PFSK-1 (cell line): ENCODE data around the gene GNG12.

Source experiments
- FOXP2 ChIP-seq: optimal IDR thresholded peaks from 2 replicates; pipeline ENCODE3; 2011; ENCODE audit warnings: borderline replicate concordance, control low read depth, inconsistent platforms; ENCODE audit not compliant: insufficient read depth; ENCODE audit errors: extremely low read length, extremely low read depth
- POLR2AphosphoS5 ChIP-seq: IDR thresholded peaks from 2 replicates; pipeline ENCODE4 v1.6.1; 2012; ENCODE audit warnings: low read depth, mild to moderate bottlenecking, control low read depth, low read length, moderate library complexity
- REST ChIP-seq, 2 experiments: IDR thresholded peaks; 2 replicates each; pipeline versions ENCODE4 v1.6.1 to v1.8.0; 2011 to 2012; ENCODE audit warnings: low read depth in 2 of 2, low read length in 2 of 2, control low read depth in 1 of 2, inconsistent platforms in 1 of 2, mild to moderate bottlenecking in 1 of 2, moderate library complexity in 1 of 2; ENCODE audit not compliant: insufficient read depth in 1 of 2
- SIN3A ChIP-seq: IDR thresholded peaks from 2 replicates; pipeline ENCODE4 v1.6.1; 2012; ENCODE audit warnings: mild to moderate bottlenecking, low read length, moderate library complexity, borderline replicate concordance; ENCODE audit not compliant: insufficient read depth
- TAF1 ChIP-seq: IDR thresholded peaks from 2 replicates; pipeline ENCODE4 v1.6.1; 2012; ENCODE audit warnings: low read length, control low read depth, borderline replicate concordance; ENCODE audit not compliant: insufficient read depth

Gene GNG12

GRCh38 chr1:67747671-67748546, 85.4 kb downstream of the GNG12 start:
- TF ChIP-seq POLR2AphosphoS5 (no peak), REST (IDR thresholded peaks at IDR 0.05; ENCODE audit: insufficient read depth in 1 of 2, low read depth in 2 of 2, low read length in 2 of 2) (no peak), SIN3A (no peak), TAF1 (no peak), FOXP2 (no peak)

DNA sequence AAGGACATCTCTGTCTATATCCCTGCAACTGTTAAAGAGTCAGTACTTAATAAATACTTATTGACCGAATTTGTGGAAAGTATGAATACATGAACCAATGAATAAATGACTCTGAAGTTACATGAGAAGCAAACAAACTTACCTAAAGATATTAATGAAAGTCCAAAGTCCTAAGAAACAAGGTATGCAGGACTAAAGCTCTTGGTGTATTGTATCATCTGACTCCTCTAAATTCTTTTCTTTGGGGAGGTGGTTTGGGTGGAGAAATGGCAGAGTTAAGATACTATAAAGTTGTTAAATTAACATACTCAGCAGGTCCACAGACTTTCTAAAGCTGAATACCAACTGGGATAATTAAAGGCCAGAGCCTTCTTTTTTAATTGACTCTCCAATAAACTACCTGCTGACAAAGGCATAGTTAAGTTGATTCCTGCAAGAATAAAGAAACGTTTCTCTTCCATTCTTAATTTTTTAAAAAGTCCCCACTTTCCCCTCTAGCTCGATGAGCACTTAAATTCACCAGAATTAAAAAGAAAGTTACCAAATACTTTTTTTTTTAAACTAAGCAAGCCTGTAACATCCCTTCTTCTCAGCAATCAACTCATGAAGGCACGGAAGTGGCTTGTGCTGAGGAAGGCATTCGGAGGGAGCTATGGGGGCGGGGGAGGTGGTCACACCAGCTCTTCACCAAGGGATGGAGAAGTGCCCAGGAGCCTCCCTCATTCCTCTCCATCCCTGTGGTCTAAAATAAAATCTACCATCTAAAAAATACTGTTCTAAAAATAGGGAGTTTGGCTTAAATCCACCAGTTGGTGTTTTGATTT, 87.2 kb downstream of the GNG12 start:
- TF ChIP-seq SIN3A (no peak), POLR2AphosphoS5 (no peak), TAF1 (no peak), REST (IDR thresholded peaks at IDR 0.05; ENCODE audit: insufficient read depth in 1 of 2, low read depth in 2 of 2, low read length in 2 of 2) (no peak), FOXP2 (no peak)

GRCh38 chr1:67743072-67743725, 90.1 kb downstream of the GNG12 start:
- no peak for TF ChIP-seq TAF1

- TF ChIP-seq SIN3A (no peak), REST (IDR thresholded peaks at IDR 0.05; ENCODE audit: insufficient read depth in 1 of 2, low read depth in 2 of 2, low read length in 2 of 2) (no peak), POLR2AphosphoS5 (no peak)
Observed at GRCh38 chr1:67741736-67742135, 91.5 kb downstream of the GNG12 start.

DNA sequence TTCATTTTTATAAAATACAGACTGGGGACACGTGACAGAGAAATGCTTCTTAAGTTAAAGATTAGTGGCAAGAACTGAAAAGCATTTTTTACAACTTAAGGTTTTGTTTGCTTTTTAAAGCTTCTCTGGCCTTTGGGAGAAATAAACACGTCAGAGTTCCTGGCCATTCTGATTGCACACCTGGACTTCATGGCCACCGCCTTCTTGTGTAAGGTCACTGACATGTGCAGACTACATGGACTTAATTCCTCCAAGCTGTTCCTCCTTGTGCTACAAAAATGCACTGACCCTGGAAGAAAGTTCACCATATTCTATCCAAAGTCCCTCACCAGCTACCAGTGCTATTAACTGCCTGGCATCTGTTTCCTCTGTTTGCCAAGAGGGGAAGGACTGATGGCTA, 92.1 kb downstream of the GNG12 start:
- TF ChIP-seq REST (IDR thresholded peaks at IDR 0.05; ENCODE audit: insufficient read depth in 1 of 2, low read depth in 2 of 2, low read length in 2 of 2) (no peak), FOXP2 (no peak), POLR2AphosphoS5 (no peak), SIN3A (no peak), TAF1 (no peak)
